ENCODE measurements around the gene STMP1. TPM values are rescaled to one million over a fixed set of nuclear protein-coding genes. Genes with fewer than 3 reads are reported as not detected.

Gene STMP1
- total and polyA plus RNA-seq, 10 donors, result 17.4 to 27.0 (median 23.1) TPM

DNA sequence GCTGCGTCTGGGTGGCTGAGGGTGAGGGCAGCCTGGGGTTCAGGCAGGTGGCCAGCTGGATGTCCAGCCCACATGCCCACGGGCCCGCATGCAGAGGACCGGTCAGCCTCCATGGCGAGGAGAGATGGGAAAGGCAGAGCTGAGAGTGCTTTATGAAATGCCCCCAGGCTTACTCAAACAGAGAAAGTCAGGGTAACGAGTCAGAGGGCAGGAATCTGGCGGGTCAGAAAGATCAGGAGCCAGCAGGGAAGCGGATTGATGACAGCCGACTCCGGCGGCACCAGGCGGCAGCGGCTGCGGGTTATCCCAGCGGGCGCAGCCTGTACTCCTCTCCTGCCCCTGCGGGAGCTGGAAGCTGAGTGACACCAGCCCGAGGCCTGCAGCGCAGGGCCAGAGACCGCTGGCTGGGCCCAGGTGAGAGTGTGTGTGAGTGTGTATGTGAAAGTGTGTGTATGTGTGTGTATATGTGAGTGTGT, 52.3 kb downstream of the STMP1 start:
- no peak for DNase-seq
- H3K27ac ChIP-seq, result no peak overlapping the region

DNA sequence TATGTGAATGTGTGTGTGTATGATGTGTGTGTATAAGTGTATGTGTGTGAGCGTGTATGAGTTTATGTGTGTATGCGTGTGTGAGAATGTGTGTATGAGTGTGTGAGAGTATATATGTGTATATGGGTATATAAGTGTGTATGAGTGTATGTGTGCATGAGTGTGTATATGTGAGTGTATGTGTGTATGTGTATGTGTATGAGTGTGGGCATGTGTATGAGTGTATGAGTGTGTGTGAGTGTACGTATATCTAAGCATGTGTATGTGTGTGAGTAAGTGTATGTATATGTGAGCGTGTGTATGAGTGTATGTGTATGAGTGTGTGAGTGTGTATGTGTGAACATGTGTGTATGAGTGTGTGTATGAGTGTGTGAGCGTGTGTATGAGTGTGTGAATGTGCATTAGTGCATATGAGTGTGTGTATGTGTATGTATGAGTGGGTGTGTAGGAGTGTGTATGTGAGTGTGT, 52.8 kb downstream of the STMP1 start:
- intact Hi-C loops (cut with DNase I; ENCODE audit: low total_unique reads), result no loop called here
- H3K36me3 ChIP-seq, result no peaks in the 10 kb centered on the region
- no peak overlapping the region for H3K4me3 ChIP-seq
- peaks cover 0 to 9% (median 0%) of the 10 kb centered on the region in 7 donors for H3K27me3 ChIP-seq (replicated peaks in 1 of 7)
- no peak for DNase-seq
- WGBS, 5 donors, result 88 to 99% (median 93%) methylated on average over 5 of the region's 5 CpGs
- TF ChIP-seq POLR2A (IDR thresholded peaks at IDR 0.05) (no peak), POLR2AphosphoS5 (IDR thresholded peaks at IDR 0.05) (no peak)
- TF ChIP-seq, protein P1, sequence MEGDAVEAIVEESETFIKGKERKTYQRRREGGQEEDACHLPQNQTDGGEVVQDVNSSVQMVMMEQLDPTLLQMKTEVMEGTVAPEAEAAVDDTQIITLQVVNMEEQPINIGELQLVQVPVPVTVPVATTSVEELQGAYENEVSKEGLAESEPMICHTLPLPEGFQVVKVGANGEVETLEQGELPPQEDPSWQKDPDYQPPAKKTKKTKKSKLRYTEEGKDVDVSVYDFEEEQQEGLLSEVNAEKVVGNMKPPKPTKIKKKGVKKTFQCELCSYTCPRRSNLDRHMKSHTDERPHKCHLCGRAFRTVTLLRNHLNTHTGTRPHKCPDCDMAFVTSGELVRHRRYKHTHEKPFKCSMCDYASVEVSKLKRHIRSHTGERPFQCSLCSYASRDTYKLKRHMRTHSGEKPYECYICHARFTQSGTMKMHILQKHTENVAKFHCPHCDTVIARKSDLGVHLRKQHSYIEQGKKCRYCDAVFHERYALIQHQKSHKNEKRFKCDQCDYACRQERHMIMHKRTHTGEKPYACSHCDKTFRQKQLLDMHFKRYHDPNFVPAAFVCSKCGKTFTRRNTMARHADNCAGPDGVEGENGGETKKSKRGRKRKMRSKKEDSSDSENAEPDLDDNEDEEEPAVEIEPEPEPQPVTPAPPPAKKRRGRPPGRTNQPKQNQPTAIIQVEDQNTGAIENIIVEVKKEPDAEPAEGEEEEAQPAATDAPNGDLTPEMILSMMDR (IDR thresholded peaks at IDR 0.05 in 8 of 11, conservative IDR thresholded peaks at IDR 0.05 in 3 of 11), result no peak
- H3K4me1 ChIP-seq, result no peaks in the 10 kb centered on the region
- no peak overlapping the region for H3K27ac ChIP-seq
- no peaks in the 10 kb centered on the region for H3K9me3 ChIP-seq

More for the DNA sequence above, 52.3 kb downstream of the STMP1 start:
- no peaks in the 10 kb centered on the region for H3K9me3 ChIP-seq
- intact Hi-C loops (cut with DNase I; ENCODE audit: low total_unique reads), result no loop called here
- TF ChIP-seq POLR2A (IDR thresholded peaks at IDR 0.05) (no peak), POLR2AphosphoS5 (IDR thresholded peaks at IDR 0.05) (no peak)
- TF ChIP-seq, protein P1 (IDR thresholded peaks at IDR 0.05 in 8 of 11, conservative IDR thresholded peaks at IDR 0.05 in 3 of 11), result no peak
- WGBS, 5 donors, result 83 to 94% (median 92%) methylated on average over 20 of the region's 20 CpGs
- H3K36me3 ChIP-seq, result no peaks in the 10 kb centered on the region
- no peaks in the 10 kb centered on the region for H3K4me1 ChIP-seq
- H3K27me3 ChIP-seq (replicated peaks in 1 of 7), result peaks cover 0 to 9% (median 0%) of the 10 kb centered on the region in 7 donors
- H3K4me3 ChIP-seq, result no peak overlapping the region

DNA sequence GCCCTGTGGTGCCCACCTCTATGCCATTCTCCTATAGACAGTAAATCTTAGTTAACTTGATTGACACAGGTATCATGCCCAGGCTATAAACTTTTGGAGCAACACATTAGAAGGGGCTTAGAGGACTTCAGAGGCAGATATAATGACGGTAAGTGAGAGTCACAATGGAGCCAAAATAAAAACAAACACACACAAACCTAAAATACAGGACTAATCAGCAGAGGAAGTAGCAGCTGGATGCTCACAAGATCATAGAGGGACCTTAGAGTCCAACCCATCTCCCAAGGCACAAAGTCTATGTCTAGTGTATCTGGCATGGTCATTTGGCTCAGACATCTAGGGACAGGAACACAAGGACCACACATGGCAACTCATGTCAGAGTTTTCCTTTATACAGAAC, 53.4 kb downstream of the STMP1 start:
- no peaks in the 10 kb centered on the region for H3K9me3 ChIP-seq
- whole genome bisulfite sequencing, 5 donors, result 85 to 100% (median 88%) methylated on average over 1 of the region's 1 CpG
- no peak overlapping the region for H3K4me3 ChIP-seq
- H3K27ac ChIP-seq, result no peak overlapping the region
- H3K36me3 ChIP-seq, result no peaks in the 10 kb centered on the region
- intact Hi-C loops (cut with DNase I; ENCODE audit: low total_unique reads), result no loop called here
- no peak for DNase-seq
- TF ChIP-seq POLR2AphosphoS5 (IDR thresholded peaks at IDR 0.05), result no peak
- TF ChIP-seq, protein P1 (IDR thresholded peaks at IDR 0.05 in 8 of 11, conservative IDR thresholded peaks at IDR 0.05 in 3 of 11), result no peak
- no peak for TF ChIP-seq POLR2A (IDR thresholded peaks at IDR 0.05)
- no peaks in the 10 kb centered on the region for H3K4me1 ChIP-seq
- peaks cover 0 to 9% (median 0%) of the 10 kb centered on the region in 7 donors for H3K27me3 ChIP-seq (replicated peaks in 1 of 7)

DNA sequence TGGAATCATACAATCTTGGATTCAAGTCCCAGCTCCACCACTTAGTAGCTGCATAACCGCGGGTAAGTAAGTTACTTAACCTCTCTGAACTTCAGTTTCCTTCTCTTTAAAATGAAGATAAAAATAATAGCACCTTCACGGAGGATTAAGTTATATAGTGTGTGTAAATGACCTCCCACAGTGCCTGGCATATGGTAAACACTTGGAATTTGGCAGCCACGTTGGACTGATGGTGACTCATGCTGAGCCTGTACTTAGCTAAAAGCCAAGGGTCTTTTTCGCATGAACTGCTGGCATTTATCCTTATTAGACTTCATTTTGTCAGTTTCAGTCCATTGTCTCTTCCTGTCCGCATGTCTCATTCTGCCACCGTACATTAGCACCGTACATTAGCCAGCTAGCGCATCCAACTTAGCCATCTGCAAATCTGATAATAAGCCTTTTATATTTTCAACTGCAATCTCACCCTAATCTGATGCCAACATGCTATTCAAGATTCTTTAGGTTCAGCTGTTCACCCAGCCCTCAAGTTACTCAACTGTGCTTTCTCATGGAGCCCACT, 54.4 kb downstream of the STMP1 start:
- intact Hi-C loops (cut with DNase I; ENCODE audit: low total_unique reads), result no loop called here
- Histone ChIP-seq H3K36me3 (no peaks in the 10 kb centered on the region), H3K4me3 (no peak overlapping the region), H3K27ac (no peak overlapping the region), H3K9me3 (no peaks in the 10 kb centered on the region), H3K27me3 (replicated peaks in 1 of 7) (peaks cover 0 to 17% (median 0%) of the 10 kb centered on the region in 7 donors), H3K4me1 (no peaks in the 10 kb centered on the region)
- no peak for DNase-seq
- 68 to 79% (median 75%) methylated on average over 9 of the region's 9 CpGs for WGBS, 5 donors
- TF ChIP-seq, protein P1 (IDR thresholded peaks at IDR 0.05 in 8 of 11, conservative IDR thresholded peaks at IDR 0.05 in 3 of 11), result no peak
- no peak for TF ChIP-seq POLR2A (IDR thresholded peaks at IDR 0.05)
- no peak for TF ChIP-seq POLR2AphosphoS5 (IDR thresholded peaks at IDR 0.05)
